Caco-2 (cell line): ENCODE measurements around the gene MBTPS1. TPM values are rescaled to one million over a fixed set of nuclear protein-coding genes. Genes with fewer than 3 reads are reported as not detected.

Experiments used
- BruUV-seq: library from RNA; stranded (reverse); fragments of 400-500 nt; replicated peaks from 2 replicates; lab custom pipeline; 2021; lab: Mats Ljungman, UMichigan
- CTCF ChIA-PET: fragments of 300-600 bp; sonication (Branson Sonifier 250); formaldehyde crosslinking; loops from one replicate; lab custom pipeline; 2022; ENCODE audit warnings: antibody characterized with exemption; lab: Charles Lee
- POLR2A ChIA-PET: fragments of 300-600 bp; sonication (Branson Sonifier 250); formaldehyde crosslinking; loops from one replicate; lab custom pipeline; 2022; ENCODE audit warnings: antibody characterized with exemption; lab: Charles Lee
- DNase-seq, 2 experiments: peaks; one replicate each; pipeline versions ENCODE4 v3.0.0 to v3.0.0-alpha.2; 2020 to 2022
- H3K27me3 ChIP-seq: replicated peaks from 2 replicates; pipeline ENCODE4 v1.6.0; 2011; ENCODE audit warnings: low read length; ENCODE audit not compliant: control insufficient read depth, insufficient read depth
- H3K36me3 ChIP-seq: 2 replicates; pipeline ENCODE4 v1.5.1; 2011; ENCODE audit warnings: low read length; ENCODE audit not compliant: control insufficient read depth, insufficient read depth
- H3K4me1 ChIP-seq: fragments of 250-450 bp; sonication (Bioruptor Pico); 2 replicates; pipeline ENCODE4 v1.5.1; 2020; ENCODE audit warnings: mild to moderate bottlenecking
- H3K4me3 ChIP-seq: 2 replicates; pipeline ENCODE4 v1.5.1; 2011; ENCODE audit warnings: low read depth, mild to moderate bottlenecking, control low read depth, low read length
- H3K9me3 ChIP-seq: fragments of 250-450 bp; sonication (Bioruptor Pico); 2 replicates; pipeline ENCODE4 v1.5.1; 2020; ENCODE audit warnings: mild to moderate bottlenecking, moderate library complexity
- H3K27ac Mint-ChIP-seq: one replicate; pipeline ENCODE4 v1.8.0; 2022; ENCODE audit warnings: mixed read lengths; ENCODE audit not compliant: unreplicated experiment
- H3K27me3 Mint-ChIP-seq: one replicate; pipeline ENCODE4 v1.8.0; 2022; ENCODE audit warnings: mixed read lengths; ENCODE audit not compliant: insufficient read depth, unreplicated experiment
- H3K36me3 Mint-ChIP-seq: one replicate; pipeline ENCODE4 v1.8.0; 2022; ENCODE audit warnings: mild to moderate bottlenecking, mixed read lengths; ENCODE audit not compliant: insufficient read depth, unreplicated experiment
- H3K4me1 Mint-ChIP-seq: one replicate; pipeline ENCODE4 v1.8.0; 2022; ENCODE audit warnings: low read depth, mixed read lengths; ENCODE audit not compliant: unreplicated experiment
- H3K4me3 Mint-ChIP-seq: one replicate; pipeline ENCODE4 v1.8.0; 2022; ENCODE audit warnings: mild to moderate bottlenecking, moderate library complexity, mixed read lengths; ENCODE audit not compliant: unreplicated experiment
- H3K9me3 Mint-ChIP-seq: one replicate; pipeline ENCODE4 v1.8.0; 2022; ENCODE audit warnings: mixed read lengths; ENCODE audit not compliant: unreplicated experiment
- CTCF ChIP-seq, 2 experiments: fragments of 200-600 bp in 1 of 2; IDR thresholded peaks; 1 replicate in 1 of 2; 2 replicates in 1 of 2; pipeline versions ENCODE4 v1.5.1 to v1.8.0; 2011 to 2022; ENCODE audit warnings: antibody characterized with exemption in 1 of 2, control low read depth in 1 of 2, inconsistent platforms in 1 of 2, low read depth in 1 of 2, low read length in 1 of 2, mild to moderate bottlenecking in 1 of 2, moderate library complexity in 1 of 2; ENCODE audit not compliant: insufficient read depth in 1 of 2, severe bottlenecking in 1 of 2, unreplicated experiment in 1 of 2
- intact Hi-C: fragments of 100-400 bp; cut with micrococcal nuclease; formaldehyde crosslinking; loops from one replicate; pipeline ENCODE4 v1.10.0; 2022; ENCODE audit not compliant: unreplicated experiment
- total RNA-seq: library from RNA; stranded (reverse); gene quantifications from 2 replicates; pipeline ENCODE4 v1.2.3, GENCODE V29; 2022

Gene MBTPS1
- total RNA-seq, 1 experiment from 2014 or later, result 96.4 TPM

- H3K36me3 ChIP-seq, result peaks cover 4% of the 10 kb centered on the region
- POLR2A ChIA-PET, result no interaction called here
These were observed 63.5 kb downstream of the MBTPS1 start for GRCh38 chr16:84053237-84053636.

GRCh38 chr16:84052071-84052622, 64.6 kb downstream of the MBTPS1 start:
- peaks cover 5% of the 10 kb centered on the region for H3K36me3 ChIP-seq
- no TSS peak for BruUV-seq
- ChIA-PET CTCF (interaction anchor here (1.1 kb wide), 1 partner anchor 96 kb away, joined by 3 read pairs; no protein-coding TSS in a partner anchor), POLR2A (no interaction called here)
- intact Hi-C loops, result no loop called here
- TF ChIP-seq CTCF (IDR thresholded peaks at IDR 0.05; ENCODE audit: insufficient read depth in 1 of 2, low read depth in 1 of 2, low read length in 1 of 2, severe bottlenecking in 1 of 2, unreplicated experiment in 1 of 2), result no peak
- 0 out of 2 replicates have a peak, but pooled peaks cover 6% of the 10 kb centered on the region for H3K4me1 ChIP-seq
- peak in 1 of 2 experiments; percentile 23 for DNase-seq
- H3K27me3 ChIP-seq, result no peaks in the 10 kb centered on the region
- no peaks in the 10 kb centered on the region for H3K9me3 ChIP-seq
- Mint-ChIP-seq H3K36me3 (peaks cover 51% of the 10 kb centered on the region), H3K4me3 (no peak overlapping the region), H3K4me1 (no peaks in the 10 kb centered on the region), H3K27ac (no peak overlapping the region), H3K9me3 (no peaks in the 10 kb centered on the region), H3K27me3 (no peaks in the 10 kb centered on the region)
- H3K4me3 ChIP-seq, result no peak overlapping the region

More at GRCh38 chr16:84053237-84053636, 63.5 kb downstream of the MBTPS1 start:
- Mint-ChIP-seq H3K4me1 (no peaks in the 10 kb centered on the region), H3K27me3 (no peaks in the 10 kb centered on the region), H3K9me3 (no peaks in the 10 kb centered on the region), H3K4me3 (no peak overlapping the region), H3K36me3 (peaks cover 56% of the 10 kb centered on the region), H3K27ac (no peak overlapping the region)
- no peaks in the 10 kb centered on the region for H3K27me3 ChIP-seq
- no TSS peak for BruUV-seq
- DNase-seq, result no peak
- 0 out of 2 replicates have a peak, but pooled peaks cover 6% of the 10 kb centered on the region for H3K4me1 ChIP-seq
- H3K4me3 ChIP-seq, result no peak overlapping the region
- no peaks in the 10 kb centered on the region for H3K9me3 ChIP-seq
- intact Hi-C loops, result no loop called here
- CTCF ChIA-PET, result interaction anchor here (1.2 kb wide), 1 partner anchor 99 kb away, joined by 3 read pairs; no protein-coding TSS in a partner anchor
- no peak for TF ChIP-seq CTCF (IDR thresholded peaks at IDR 0.05; ENCODE audit: insufficient read depth in 1 of 2, low read depth in 1 of 2, low read length in 1 of 2, severe bottlenecking in 1 of 2, unreplicated experiment in 1 of 2)

- ChIA-PET CTCF (interaction anchor here (0.7 kb wide), 1 partner anchor 34 kb away, joined by 3 read pairs; no protein-coding TSS in a partner anchor), POLR2A (no interaction called here)
- intact Hi-C loops, result no loop called here
- no peak for TF ChIP-seq CTCF (IDR thresholded peaks at IDR 0.05; ENCODE audit: insufficient read depth in 1 of 2, low read depth in 1 of 2, low read length in 1 of 2, severe bottlenecking in 1 of 2, unreplicated experiment in 1 of 2)
- Mint-ChIP-seq H3K9me3 (no peaks in the 10 kb centered on the region), H3K4me3 (no peak overlapping the region), H3K4me1 (no peaks in the 10 kb centered on the region), H3K36me3 (peaks cover 40% of the 10 kb centered on the region), H3K27ac (peak overlapping the region; percentile 15), H3K27me3 (no peaks in the 10 kb centered on the region)
- no TSS peak for BruUV-seq
- no peaks in the 10 kb centered on the region for H3K27me3 ChIP-seq
- no peak overlapping the region for H3K4me3 ChIP-seq
- H3K36me3 ChIP-seq, result peaks cover 5% of the 10 kb centered on the region
- no peak for DNase-seq
- H3K4me1 ChIP-seq, result 0 out of 2 replicates have a peak, but pooled peaks cover 6% of the 10 kb centered on the region
- no peaks in the 10 kb centered on the region for H3K9me3 ChIP-seq
These were observed 66.4 kb downstream of the MBTPS1 start for GRCh38 chr16:84050316-84050715.
